GM12875 (cell line): ENCODE results near the gene SORCS2.

Source experiments
- H3K4me3 ChIP-seq: one replicate; pipeline ENCODE4 v1.5.1; 2011; ENCODE audit warnings: low read depth, low read length, control low read depth
- TF ChIP-seq, protein P1 (sequence below): IDR thresholded peaks from 2 replicates; pipeline ENCODE4 v1.5.1; 2011; ENCODE audit warnings: low read depth, mild to moderate bottlenecking, control low read depth, inconsistent platforms, low read length, moderate library complexity, borderline replicate concordance; ENCODE audit not compliant: insufficient read depth

The SORCS2 gene

DNA sequence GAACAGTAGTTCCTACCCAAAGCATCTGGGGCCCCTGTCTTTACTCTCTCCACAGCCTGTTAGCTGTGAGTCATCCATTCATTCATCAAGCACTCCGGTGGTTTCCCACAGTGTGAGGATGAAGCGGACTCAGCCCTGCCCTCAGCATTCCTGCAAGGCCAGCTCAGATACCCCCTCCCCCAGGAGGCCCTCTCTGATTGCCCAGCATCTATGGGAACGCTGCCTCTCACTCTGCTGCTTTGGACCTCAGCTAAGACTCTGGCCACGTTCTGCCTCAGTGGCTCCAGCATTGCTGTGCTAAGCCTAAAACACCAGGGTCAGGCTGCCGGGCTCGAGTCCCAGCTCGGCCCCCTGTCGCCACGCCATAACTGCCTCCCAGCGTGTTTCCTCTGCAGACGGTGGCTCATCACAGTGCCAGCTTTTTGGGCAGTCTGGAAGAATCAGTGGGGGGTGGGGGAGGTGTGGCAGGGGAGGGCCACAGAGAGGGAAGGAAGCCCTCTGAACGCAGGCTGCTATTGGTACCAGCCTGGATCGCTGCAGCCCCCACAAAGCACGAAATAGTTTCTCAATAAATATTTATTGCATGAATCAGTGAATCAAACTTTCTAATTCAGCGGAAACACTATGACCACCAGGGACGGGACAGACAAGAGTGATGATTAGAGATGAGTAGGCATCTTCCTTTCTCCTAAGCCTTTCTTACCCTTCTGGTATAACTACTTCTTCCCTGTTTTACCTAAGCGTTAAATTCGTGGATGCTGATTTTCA is 74.4 kb downstream of the SORCS2 start:
- no peak overlapping the region for H3K4me3 ChIP-seq
- TF ChIP-seq, protein P1, sequence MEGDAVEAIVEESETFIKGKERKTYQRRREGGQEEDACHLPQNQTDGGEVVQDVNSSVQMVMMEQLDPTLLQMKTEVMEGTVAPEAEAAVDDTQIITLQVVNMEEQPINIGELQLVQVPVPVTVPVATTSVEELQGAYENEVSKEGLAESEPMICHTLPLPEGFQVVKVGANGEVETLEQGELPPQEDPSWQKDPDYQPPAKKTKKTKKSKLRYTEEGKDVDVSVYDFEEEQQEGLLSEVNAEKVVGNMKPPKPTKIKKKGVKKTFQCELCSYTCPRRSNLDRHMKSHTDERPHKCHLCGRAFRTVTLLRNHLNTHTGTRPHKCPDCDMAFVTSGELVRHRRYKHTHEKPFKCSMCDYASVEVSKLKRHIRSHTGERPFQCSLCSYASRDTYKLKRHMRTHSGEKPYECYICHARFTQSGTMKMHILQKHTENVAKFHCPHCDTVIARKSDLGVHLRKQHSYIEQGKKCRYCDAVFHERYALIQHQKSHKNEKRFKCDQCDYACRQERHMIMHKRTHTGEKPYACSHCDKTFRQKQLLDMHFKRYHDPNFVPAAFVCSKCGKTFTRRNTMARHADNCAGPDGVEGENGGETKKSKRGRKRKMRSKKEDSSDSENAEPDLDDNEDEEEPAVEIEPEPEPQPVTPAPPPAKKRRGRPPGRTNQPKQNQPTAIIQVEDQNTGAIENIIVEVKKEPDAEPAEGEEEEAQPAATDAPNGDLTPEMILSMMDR = no peak

DNA sequence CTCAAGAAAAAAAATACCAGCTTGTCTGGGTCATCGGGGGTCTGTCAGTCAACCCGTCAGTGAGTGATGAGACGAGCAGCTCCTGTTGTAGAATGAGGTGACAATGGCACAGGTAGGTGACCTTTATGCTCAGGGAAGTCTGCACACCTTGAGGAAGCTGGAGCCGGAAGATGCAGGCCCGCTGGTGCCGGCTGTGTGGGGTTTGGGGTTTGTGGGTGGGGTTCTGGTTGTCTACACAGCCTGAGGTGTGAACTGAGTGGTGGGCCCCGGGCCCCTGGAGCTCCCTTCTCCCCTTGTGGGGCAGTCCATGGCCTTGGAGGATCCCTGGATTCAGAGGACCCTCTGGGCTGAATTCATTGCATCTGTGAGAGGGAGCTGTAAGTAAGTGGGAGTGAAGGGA is 75.5 kb downstream of the SORCS2 start:
- TF ChIP-seq, protein P1 = no peak
- no peak overlapping the region for H3K4me3 ChIP-seq

DNA sequence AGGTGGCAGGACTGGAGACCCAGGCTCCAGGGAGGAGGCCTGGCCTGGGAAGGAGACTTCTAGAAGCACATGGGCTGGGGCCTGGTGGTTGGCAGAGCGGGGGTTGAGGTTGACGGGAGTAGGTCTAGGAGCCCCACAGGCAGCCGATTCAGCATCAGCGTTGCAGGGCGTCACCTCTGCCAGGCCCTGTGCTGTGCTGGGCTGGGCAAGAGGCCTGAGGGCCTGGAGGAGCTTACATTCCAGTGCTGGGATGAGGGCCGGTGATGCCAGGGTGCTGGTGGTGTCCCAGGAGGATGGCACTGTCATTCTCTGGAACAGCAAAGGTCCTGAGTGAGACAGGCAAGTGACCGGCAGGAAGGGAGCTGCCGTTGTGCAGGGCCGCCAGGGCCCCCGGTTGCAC is 76.6 kb downstream of the SORCS2 start:
- TF ChIP-seq, protein P1 = no peak
- H3K4me3 ChIP-seq = no peak overlapping the region

DNA sequence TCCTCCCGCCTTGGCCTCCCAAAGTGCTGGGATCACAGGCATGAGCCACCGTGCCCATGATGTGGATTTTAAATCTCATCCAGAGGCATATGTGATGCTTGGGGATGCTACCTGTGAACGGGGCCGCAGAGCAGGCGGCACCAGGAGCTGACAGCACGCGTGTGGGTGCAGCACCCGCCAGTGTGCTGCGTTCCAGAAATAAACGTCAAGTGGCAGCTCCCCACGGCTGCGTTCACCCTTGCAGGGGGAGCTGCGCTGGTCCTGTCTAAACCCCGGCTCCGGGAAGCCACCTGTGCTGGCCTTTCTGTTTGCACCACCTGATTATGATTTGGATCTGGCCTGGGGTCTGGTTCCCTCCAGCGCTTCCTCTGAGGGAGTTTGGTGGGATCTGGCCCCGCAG is 77.8 kb downstream of the SORCS2 start:
- TF ChIP-seq, protein P1 = no peak

DNA sequence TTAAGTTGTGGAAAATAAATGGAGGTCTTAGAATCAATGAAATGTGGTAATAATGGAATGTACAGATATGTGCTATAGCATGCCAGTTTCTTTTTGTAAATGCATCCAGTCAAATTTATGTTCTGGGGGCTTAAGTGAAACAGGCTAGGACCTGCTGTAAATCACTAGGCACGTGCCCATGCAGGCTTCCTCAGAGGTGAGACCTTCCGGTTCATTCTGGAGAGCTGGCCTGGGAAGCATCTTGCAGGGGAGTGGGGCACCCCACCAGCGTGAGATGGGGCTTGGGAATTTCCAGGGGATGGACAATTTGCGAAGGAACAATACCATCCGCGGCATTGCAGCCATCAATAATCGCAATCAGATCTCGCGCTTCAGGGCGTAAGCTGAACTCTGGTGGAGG is 80.1 kb downstream of the SORCS2 start:
- H3K4me3 ChIP-seq = no peak overlapping the region
- TF ChIP-seq, protein P1 = no peak

More for the DNA sequence above, 77.8 kb downstream of the SORCS2 start:
- H3K4me3 ChIP-seq = no peak overlapping the region

DNA sequence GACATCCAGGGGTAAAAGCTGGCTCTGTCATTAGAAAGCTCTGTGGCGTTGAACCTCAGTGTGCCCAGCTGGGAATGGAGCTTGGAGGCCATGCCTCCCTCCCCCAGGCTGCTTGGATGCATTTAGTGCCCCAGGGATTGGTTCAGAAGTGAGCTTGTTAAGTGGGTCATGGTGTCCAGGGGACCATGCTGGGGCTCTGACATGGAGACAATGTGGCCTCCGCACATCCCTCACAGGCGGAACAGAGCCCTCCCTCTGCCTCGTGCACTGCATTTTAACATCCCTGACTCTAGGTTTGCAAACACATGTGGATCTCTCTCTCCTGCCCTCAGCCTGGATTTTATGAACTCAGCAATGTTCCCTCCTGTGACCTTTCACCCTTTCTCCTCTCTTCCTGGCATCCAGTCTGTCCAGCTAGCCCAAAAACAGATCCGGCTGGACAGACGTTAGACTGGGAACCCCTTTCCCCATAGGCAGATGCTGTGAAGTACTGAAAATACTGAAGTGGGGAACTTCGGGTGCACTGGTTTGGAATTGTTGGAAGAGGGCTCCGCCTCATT is 81.5 kb downstream of the SORCS2 start:
- TF ChIP-seq, protein P1 = no peak
- H3K4me3 ChIP-seq = no peak overlapping the region

DNA sequence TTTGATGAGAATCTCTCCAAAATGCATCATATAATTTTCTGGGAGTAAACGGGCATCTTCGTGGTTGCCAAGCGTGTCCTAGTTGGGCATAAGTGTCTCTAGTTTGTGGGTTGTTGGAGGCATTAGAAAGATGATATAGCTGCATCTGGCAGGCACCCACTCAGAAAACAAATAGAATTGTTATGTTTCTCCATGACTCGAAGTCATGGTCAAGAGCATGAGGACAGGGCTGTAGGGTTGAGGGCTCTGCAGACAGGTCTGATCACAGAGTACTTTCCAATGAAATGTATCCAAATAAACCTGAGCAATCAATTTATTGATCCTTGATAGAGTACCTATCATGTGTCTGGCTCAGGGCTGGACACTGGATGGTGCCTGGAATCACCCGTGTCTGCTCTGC is 82.7 kb downstream of the SORCS2 start:
- TF ChIP-seq, protein P1 = no peak
- H3K4me3 ChIP-seq = no peak overlapping the region
